LNCAP (cell line): Measurements from ENCODE around the gene NXPE3.

ENCODE experiments used
- TF ChIP-seq, protein P1 (sequence below): fragments of 450-650 bp; IDR thresholded peaks from 2 replicates; pipeline ENCODE4 v1.5.1; 2017; ENCODE audit warnings: mild to moderate bottlenecking

The NXPE3 gene

DNA sequence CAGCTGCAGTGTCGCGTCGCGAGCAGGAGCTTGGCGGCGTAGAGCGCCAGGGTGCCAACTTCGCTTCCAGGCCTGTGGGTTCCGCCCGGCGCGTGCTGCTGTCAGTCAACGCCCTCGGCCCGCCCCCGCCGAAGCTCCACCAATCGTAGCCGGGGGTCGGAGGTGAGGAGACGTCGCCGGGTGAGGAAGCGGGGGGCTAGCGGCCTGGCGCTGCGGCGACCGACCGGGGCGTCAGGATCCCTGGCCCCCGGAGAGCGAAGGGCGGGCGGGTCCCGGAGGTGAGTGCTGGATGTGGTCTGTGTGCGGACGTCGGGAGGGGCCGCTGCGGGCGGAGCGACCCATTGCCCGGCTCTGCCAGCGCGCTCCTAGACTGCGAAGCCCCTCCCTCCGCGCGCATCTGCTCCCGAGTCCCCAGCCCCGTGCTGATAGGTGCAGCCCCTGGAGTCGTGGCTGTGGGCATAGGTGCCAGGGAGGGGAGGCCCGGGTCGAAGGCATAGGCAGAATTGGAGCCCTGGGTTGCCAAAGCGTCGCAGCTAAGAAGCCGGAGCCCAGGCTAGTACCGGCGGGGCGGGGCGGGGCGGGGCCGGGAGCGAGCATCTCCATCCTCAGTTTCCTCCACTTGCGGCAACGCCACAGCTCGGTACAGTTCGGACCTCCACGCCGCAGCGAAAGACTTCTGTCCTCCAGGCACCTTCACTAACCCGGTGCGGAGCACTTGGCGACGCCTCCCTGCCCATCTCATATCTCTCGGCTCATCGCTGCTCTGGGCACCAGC lies at the start of gene NXPE3:
Gene NXPE3, plus strand, starts transcription at position 165 of the 775 bp plus-strand sequence. CDS start 6,386 bp downstream, outside the sequence.
- TF ChIP-seq, protein P1, sequence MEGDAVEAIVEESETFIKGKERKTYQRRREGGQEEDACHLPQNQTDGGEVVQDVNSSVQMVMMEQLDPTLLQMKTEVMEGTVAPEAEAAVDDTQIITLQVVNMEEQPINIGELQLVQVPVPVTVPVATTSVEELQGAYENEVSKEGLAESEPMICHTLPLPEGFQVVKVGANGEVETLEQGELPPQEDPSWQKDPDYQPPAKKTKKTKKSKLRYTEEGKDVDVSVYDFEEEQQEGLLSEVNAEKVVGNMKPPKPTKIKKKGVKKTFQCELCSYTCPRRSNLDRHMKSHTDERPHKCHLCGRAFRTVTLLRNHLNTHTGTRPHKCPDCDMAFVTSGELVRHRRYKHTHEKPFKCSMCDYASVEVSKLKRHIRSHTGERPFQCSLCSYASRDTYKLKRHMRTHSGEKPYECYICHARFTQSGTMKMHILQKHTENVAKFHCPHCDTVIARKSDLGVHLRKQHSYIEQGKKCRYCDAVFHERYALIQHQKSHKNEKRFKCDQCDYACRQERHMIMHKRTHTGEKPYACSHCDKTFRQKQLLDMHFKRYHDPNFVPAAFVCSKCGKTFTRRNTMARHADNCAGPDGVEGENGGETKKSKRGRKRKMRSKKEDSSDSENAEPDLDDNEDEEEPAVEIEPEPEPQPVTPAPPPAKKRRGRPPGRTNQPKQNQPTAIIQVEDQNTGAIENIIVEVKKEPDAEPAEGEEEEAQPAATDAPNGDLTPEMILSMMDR, result no peak

DNA sequence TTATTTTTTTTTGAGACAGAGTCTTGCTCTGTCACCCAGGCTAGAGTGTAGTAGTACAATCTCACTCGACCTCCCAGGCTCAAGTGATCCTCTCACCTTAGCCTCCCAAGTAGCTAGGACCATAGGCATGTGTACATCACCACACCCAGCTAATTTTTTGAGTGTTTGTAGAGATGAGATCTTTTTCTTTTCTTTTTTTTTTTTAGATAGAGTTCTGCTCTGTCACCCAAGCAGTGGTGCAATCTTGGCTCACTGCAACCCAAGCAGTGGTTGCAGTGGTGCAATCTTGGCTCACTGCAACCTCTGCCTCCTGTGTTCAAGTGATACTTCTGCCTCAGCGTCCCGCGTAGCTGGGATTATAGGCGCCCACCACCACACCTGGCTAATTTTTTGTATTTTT lies 49.4 kb upstream of the NXPE3 start:
- TF ChIP-seq, protein P1, result no peak

DNA sequence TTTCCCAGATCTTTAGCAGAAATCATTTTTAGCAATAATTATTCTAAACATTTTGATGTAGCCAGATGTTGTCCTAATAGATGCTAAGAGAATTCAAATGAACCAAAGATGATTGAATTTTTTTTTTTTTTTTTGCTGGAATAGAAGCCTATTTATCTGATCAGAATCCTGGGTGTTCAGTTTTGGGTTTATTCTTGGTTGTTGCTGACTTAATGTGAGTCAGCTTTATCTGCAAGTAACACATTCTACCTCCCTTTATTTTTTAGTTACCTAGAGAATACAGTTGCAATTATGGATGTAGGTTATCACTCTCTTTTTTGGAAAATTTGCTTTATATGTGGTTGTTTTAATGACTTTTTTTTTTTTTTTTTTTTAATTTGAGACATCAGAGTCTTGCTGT lies 48.2 kb upstream of the NXPE3 start:
- TF ChIP-seq, protein P1, result no peak

DNA sequence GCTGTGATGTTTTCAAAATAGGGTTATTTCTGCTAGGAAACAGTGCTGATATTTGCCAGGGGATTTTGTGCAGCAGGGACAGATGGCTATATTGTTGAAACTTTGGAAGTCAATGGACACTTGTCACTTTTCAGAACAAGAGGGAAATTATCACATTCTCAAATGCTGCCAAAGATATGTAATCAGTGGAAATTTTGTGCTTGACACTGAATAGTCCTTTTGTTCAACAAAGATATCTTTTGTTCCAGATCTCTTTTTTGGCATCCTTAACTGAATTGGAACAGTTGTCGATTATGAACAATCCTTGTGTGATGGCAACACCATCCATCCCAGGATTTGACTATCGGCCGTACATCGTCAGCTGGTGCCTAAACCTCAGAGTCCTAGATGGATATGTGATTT lies 46.8 kb upstream of the NXPE3 start:
- TF ChIP-seq, protein P1, result no peak

DNA sequence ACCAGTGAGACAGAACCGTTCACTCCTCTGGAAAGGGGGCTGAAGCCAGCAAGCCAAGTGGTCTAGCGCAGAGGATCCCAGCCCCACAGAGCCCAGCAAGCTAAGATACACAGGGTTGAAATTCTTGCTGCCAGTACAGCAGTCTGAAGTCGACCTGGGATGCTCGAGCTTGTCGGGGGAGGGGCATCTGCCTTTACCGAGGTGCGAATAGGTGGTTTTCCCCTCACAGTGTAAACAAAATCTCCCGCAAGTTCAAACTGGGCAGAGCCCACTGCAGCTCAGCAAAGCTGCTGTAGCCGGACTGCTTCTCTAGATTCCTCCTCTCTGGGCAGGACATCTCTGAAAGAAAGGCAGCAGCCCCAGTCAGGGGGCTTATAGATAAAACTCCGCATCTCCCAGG lies 43.2 kb upstream of the NXPE3 start:
- TF ChIP-seq, protein P1, result no peak

DNA sequence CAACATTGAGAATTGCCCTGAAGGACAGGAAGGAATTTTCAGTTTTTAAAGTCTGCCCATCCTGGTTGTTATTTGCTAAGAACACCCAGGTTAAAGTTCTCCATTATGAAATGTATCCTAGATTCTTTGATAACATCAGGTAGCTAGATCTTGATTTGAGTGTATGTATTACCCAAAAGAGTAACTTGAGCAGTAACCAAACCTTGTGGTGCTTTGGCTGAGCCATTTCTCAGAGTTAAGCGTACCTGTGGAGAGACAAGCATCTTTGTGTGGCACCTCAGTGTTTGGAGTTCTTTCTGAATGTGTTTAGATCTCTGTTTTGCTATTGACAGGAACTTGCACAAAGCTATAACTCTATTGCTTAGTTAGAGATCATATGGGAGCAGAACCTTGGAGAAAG lies 34.2 kb upstream of the NXPE3 start:
- TF ChIP-seq, protein P1, result no peak

DNA sequence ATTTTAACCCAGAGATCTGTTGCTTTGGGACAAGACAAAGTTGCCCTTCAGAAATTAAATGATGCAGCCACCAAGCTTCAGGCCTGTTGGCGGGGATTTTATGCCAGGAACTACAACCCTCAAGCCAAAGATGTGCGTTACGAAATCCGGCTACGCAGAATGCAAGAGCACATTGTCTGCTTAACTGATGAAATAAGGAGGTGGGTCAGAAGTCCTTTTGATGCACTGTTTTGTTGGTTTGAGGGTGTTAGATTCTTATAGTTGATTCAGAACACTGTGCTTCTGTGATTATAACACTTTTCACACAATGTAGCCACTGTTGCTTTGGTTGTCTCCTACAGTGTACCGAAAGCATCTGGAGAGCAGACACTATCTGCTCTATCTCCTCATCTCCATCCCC lies 20.8 kb upstream of the NXPE3 start:
- TF ChIP-seq, protein P1, result no peak
